ENCODE measurements around the gene AKAP5.

AKAP5 gene

DNA sequence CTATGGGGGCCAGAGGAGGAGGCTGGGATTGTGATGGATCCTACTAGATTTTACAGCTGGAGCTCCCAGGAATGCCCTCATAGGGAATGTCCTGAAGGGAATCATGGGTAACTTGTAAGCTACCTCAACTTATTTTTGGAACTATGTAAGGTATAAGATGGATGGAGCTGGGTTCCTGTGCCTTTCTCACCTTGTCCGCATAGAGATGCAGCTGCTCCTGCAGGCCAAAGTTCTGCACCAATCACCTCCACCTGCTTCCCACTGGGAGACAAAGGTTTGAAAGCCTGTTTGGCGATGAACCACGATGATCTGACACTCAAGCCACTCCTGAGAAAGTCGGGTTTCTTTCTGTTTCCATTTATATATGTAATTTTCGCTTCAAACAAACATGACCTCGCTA is 648 bp upstream of the AKAP5 start:
- Histone ChIP-seq H4K91ac (ENCODE audit: low read length) (no peak overlapping the region), H3K23ac (ENCODE audit: low read length in 2 of 2) (no peak overlapping the region), H3K27me3 (ENCODE audit: control insufficient read depth in 1 of 2, insufficient read depth in 1 of 2, low read length in 2 of 2) (no peaks in the 10 kb centered on the region), H2BK15ac (ENCODE audit: low read depth, poor library complexity, severe bottlenecking) (no peak overlapping the region), H3K9ac (ENCODE audit: low read length) (peak overlapping the region; percentile 55), H3K4me1 (ENCODE audit: control insufficient read depth, insufficient read depth, low read depth, low read length) (peaks cover 2% of the 10 kb centered on the region), H2AK5ac (ENCODE audit: low read length, severe bottlenecking) (no peak overlapping the region), H2BK12ac (ENCODE audit: low read length in 2 of 2) (no peak overlapping the region), H3K18ac (ENCODE audit: low read depth in 1 of 2, low read length in 2 of 2) (no peak overlapping the region), H3K27ac (ENCODE audit: low read length, poor library complexity, severe bottlenecking) (no peak overlapping the region), H3K36me3 (ENCODE audit: control insufficient read depth in 1 of 2, insufficient read depth in 2 of 2, low read depth in 1 of 2, low read length in 2 of 2) (peaks cover 5 to 20% of the 10 kb centered on the region in 2 experiments), H4K8ac (ENCODE audit: low read length) (no peak overlapping the region), H3K4ac (ENCODE audit: low read depth in 1 of 2, low read length in 2 of 2) (no peak overlapping the region), H3K79me1 (replicated peaks; ENCODE audit: low read length, poor library complexity, severe bottlenecking) (peaks cover 6% of the 10 kb centered on the region), H2BK5ac (ENCODE audit: low read depth, low read length, poor library complexity, severe bottlenecking) (no peak overlapping the region), H2AFZ (ENCODE audit: low read depth, low read length) (no peak overlapping the region), H3K4me2 (ENCODE audit: low read length, poor library complexity, severe bottlenecking) (peak overlapping the region; percentile 48), H3K14ac (ENCODE audit: low read length in 2 of 2) (no peak overlapping the region), H2BK120ac (ENCODE audit: low read depth, low read length) (no peak overlapping the region), H3K9me3 (ENCODE audit: control insufficient read depth, low read length) (no peaks in the 10 kb centered on the region), H3K4me3 (ENCODE audit: insufficient read depth in 1 of 2, low read depth in 1 of 2, low read length in 2 of 2) (peak overlapping the region in 1 of 2 experiments; percentile 82)
- DNase-seq, result no peak
- WGBS, result 36% methylated on average over 3 of the region's 6 CpGs

DNA sequence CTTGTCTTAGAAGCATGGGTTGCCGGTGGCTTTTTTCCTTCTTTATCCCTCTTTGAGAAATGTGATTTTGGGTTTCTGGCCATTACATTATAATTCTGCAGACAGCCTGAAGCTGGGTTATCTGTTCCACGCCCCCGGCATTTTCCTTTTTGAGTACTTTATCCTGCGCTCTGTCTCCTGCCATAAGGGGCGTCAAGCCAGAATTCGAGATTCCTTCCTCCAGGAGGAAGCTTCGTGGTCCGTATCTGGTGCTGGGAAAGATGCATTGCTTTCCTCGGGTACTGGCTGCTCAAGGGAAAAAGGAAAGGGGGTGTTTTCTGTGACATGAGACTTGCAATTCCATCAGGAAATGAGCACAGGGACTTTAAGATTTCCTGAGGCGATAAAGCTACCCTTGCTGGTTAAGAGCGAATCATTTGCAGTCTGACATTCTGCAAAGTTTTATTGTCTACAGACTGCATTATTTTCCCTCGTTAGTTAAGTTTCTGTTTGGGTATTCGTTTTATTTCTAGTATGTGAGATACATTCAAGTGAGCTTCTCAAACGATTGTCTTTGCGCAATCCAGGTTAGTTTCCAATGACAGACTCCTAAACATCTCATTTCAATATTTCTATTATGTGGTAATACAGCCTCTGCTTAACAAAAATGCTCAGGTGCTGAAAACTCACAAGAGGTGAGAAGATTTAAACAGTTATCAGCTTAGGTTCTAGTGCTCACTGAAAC is 694 bp downstream of the AKAP5 start:
- Histone ChIP-seq H2AFZ (ENCODE audit: low read depth, low read length) (peak overlapping the region; percentile 54), H3K14ac (ENCODE audit: low read length in 2 of 2) (no peak overlapping the region), H3K23ac (ENCODE audit: low read length in 2 of 2) (no peak overlapping the region), H4K8ac (ENCODE audit: low read length) (no peak overlapping the region), H2BK12ac (ENCODE audit: low read length in 2 of 2) (no peak overlapping the region), H3K9me3 (ENCODE audit: control insufficient read depth, low read length) (no peaks in the 10 kb centered on the region), H3K79me1 (replicated peaks; ENCODE audit: low read length, poor library complexity, severe bottlenecking) (peaks cover 7% of the 10 kb centered on the region), H3K9ac (ENCODE audit: low read length) (peak overlapping the region; percentile 68), H2AK5ac (ENCODE audit: low read length, severe bottlenecking) (no peak overlapping the region), H3K4ac (ENCODE audit: low read depth in 1 of 2, low read length in 2 of 2) (no peak overlapping the region), H3K36me3 (ENCODE audit: control insufficient read depth in 1 of 2, insufficient read depth in 2 of 2, low read depth in 1 of 2, low read length in 2 of 2) (peaks cover 5 to 12% of the 10 kb centered on the region in 2 experiments), H2BK15ac (ENCODE audit: low read depth, poor library complexity, severe bottlenecking) (no peak overlapping the region), H3K4me2 (ENCODE audit: low read length, poor library complexity, severe bottlenecking) (peak overlapping the region; percentile 48), H3K18ac (ENCODE audit: low read depth in 1 of 2, low read length in 2 of 2) (peak overlapping the region in 1 of 2 experiments; percentile 7), H2BK120ac (ENCODE audit: low read depth, low read length) (no peak overlapping the region), H3K4me1 (ENCODE audit: control insufficient read depth, insufficient read depth, low read depth, low read length) (peaks cover 2% of the 10 kb centered on the region), H3K27me3 (ENCODE audit: control insufficient read depth in 1 of 2, insufficient read depth in 1 of 2, low read length in 2 of 2) (no peaks in the 10 kb centered on the region), H2BK5ac (ENCODE audit: low read depth, low read length, poor library complexity, severe bottlenecking) (no peak overlapping the region), H3K27ac (ENCODE audit: low read length, poor library complexity, severe bottlenecking) (peak overlapping the region; percentile 50), H3K4me3 (ENCODE audit: insufficient read depth in 1 of 2, low read depth in 1 of 2, low read length in 2 of 2) (peak overlapping the region; percentile 67 to 82), H4K91ac (ENCODE audit: low read length) (no peak overlapping the region)
- peak; percentile 77 for DNase-seq
- WGBS, result 0% methylated on average over 11 of the region's 15 CpGs

DNA sequence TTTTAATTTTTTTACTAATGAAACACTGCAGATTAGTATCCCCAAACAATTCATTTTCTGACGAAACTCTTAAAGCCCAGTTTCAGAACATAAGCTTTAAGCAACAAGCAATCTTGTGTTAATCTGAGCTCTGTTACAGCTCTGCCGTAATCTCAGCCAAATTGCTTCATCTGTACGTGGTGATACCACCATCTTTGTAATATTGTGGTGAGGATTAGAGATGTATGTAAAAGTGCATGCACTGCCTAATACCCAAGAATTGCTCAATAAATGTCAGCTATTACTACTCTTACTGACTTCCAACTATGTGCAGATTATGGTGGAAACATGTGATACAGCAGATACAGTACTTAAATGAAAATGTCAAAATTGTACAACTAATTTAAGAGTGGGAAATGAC is 1.8 kb downstream of the AKAP5 start:
- DNase-seq, result no peak
- H3K23ac ChIP-seq (ENCODE audit: low read length in 2 of 2), result no peak overlapping the region
- no peak overlapping the region for H3K14ac ChIP-seq (ENCODE audit: low read length in 2 of 2)
- H4K91ac ChIP-seq (ENCODE audit: low read length), result no peak overlapping the region
- H2BK5ac ChIP-seq (ENCODE audit: low read depth, low read length, poor library complexity, severe bottlenecking), result no peak overlapping the region
- H4K8ac ChIP-seq (ENCODE audit: low read length), result no peak overlapping the region
- H3K9ac ChIP-seq (ENCODE audit: low read length), result no peak overlapping the region
- no peak overlapping the region for H3K4me3 ChIP-seq (ENCODE audit: insufficient read depth in 1 of 2, low read depth in 1 of 2, low read length in 2 of 2)
- no peaks in the 10 kb centered on the region for H3K27me3 ChIP-seq (ENCODE audit: control insufficient read depth in 1 of 2, insufficient read depth in 1 of 2, low read length in 2 of 2)
- peaks cover 2% of the 10 kb centered on the region for H3K4me1 ChIP-seq (ENCODE audit: control insufficient read depth, insufficient read depth, low read depth, low read length)
- peaks cover 7% of the 10 kb centered on the region for H3K79me1 ChIP-seq (replicated peaks; ENCODE audit: low read length, poor library complexity, severe bottlenecking)
- no peak overlapping the region for H2AFZ ChIP-seq (ENCODE audit: low read depth, low read length)
- H2AK5ac ChIP-seq (ENCODE audit: low read length, severe bottlenecking), result no peak overlapping the region
- H2BK12ac ChIP-seq (ENCODE audit: low read length in 2 of 2), result no peak overlapping the region
- H3K4ac ChIP-seq (ENCODE audit: low read depth in 1 of 2, low read length in 2 of 2), result no peak overlapping the region
- no peak overlapping the region for H3K27ac ChIP-seq (ENCODE audit: low read length, poor library complexity, severe bottlenecking)
- peaks cover 0 to 6% of the 10 kb centered on the region in 2 experiments for H3K36me3 ChIP-seq (ENCODE audit: control insufficient read depth in 1 of 2, insufficient read depth in 2 of 2, low read depth in 1 of 2, low read length in 2 of 2)
- H3K18ac ChIP-seq (ENCODE audit: low read depth in 1 of 2, low read length in 2 of 2), result no peak overlapping the region
- no peak overlapping the region for H2BK15ac ChIP-seq (ENCODE audit: low read depth, poor library complexity, severe bottlenecking)
- H3K9me3 ChIP-seq (ENCODE audit: control insufficient read depth, low read length), result no peaks in the 10 kb centered on the region
- 93% methylated on average over 3 of the region's 3 CpGs for WGBS
- no peak overlapping the region for H3K4me2 ChIP-seq (ENCODE audit: low read length, poor library complexity, severe bottlenecking)
- H2BK120ac ChIP-seq (ENCODE audit: low read depth, low read length), result no peak overlapping the region

DNA sequence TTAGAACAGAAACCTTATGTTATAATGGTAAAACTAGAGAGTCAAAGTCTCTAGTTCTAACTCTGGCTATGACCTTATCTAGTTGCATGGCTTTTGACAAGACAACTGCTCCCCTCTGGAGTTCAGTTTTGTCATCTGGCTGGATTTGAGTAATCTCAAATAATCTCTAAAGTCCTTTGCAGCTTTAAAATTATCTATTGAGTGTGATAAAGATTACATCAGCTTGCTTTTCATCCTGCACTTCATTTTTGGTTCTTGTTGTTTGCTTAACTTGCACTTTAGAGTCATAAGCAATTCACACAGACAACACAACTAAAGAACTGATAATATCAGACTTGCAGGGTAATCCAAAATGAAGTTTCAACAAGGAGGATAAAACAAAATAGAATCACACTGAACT is 2.3 kb downstream of the AKAP5 start:
- Histone ChIP-seq H2AK5ac (ENCODE audit: low read length, severe bottlenecking) (no peak overlapping the region), H3K4me2 (ENCODE audit: low read length, poor library complexity, severe bottlenecking) (no peak overlapping the region), H2AFZ (ENCODE audit: low read depth, low read length) (no peak overlapping the region)

More for the DNA sequence above, 2.3 kb downstream of the AKAP5 start:
- Histone ChIP-seq H4K91ac (ENCODE audit: low read length) (no peak overlapping the region), H3K9me3 (ENCODE audit: control insufficient read depth, low read length) (no peaks in the 10 kb centered on the region), H3K4me1 (ENCODE audit: control insufficient read depth, insufficient read depth, low read depth, low read length) (peaks cover 2% of the 10 kb centered on the region), H3K27me3 (ENCODE audit: control insufficient read depth in 1 of 2, insufficient read depth in 1 of 2, low read length in 2 of 2) (no peaks in the 10 kb centered on the region), H2BK120ac (ENCODE audit: low read depth, low read length) (no peak overlapping the region), H3K18ac (ENCODE audit: low read depth in 1 of 2, low read length in 2 of 2) (no peak overlapping the region), H3K36me3 (ENCODE audit: control insufficient read depth in 1 of 2, insufficient read depth in 2 of 2, low read depth in 1 of 2, low read length in 2 of 2) (peaks cover 0 to 4% of the 10 kb centered on the region in 2 experiments), H3K14ac (ENCODE audit: low read length in 2 of 2) (no peak overlapping the region), H3K4ac (ENCODE audit: low read depth in 1 of 2, low read length in 2 of 2) (no peak overlapping the region), H2BK5ac (ENCODE audit: low read depth, low read length, poor library complexity, severe bottlenecking) (no peak overlapping the region), H4K8ac (ENCODE audit: low read length) (no peak overlapping the region), H3K27ac (ENCODE audit: low read length, poor library complexity, severe bottlenecking) (no peak overlapping the region), H2BK12ac (ENCODE audit: low read length in 2 of 2) (no peak overlapping the region), H3K23ac (ENCODE audit: low read length in 2 of 2) (no peak overlapping the region), H3K79me1 (replicated peaks; ENCODE audit: low read length, poor library complexity, severe bottlenecking) (peaks cover 7% of the 10 kb centered on the region), H3K4me3 (ENCODE audit: insufficient read depth in 1 of 2, low read depth in 1 of 2, low read length in 2 of 2) (no peak overlapping the region), H2BK15ac (ENCODE audit: low read depth, poor library complexity, severe bottlenecking) (no peak overlapping the region), H3K9ac (ENCODE audit: low read length) (no peak overlapping the region)
- no peak for DNase-seq
